Immature natural killer cell (primary cell): Measurements from ENCODE around the gene ATP1A2. TPM values are rescaled to one million over a fixed set of nuclear protein-coding genes. Genes with fewer than 3 reads are reported as not detected.
"Not testable (repeated sequence)": the region's sequence is repeated elsewhere in the genome, so short reads cannot be mapped to it uniquely, and the experiment has no call there.

Experiments used
- DNase-seq, 3 donors: peaks; one replicate each; pipeline ENCODE4 v3.0.0; 2022; ENCODE audit warnings: mixed read lengths in 1 of 3
- H3K27ac Mint-ChIP-seq, 6 donors: one replicate each; pipeline ENCODE4 v1.8.0; 2020; ENCODE audit warnings: mixed read lengths in 6 of 6, mild to moderate bottlenecking in 5 of 6, inconsistent platforms in 4 of 6, moderate library complexity in 3 of 6
- H3K27me3 Mint-ChIP-seq, 3 donors: one replicate each; pipeline ENCODE4 v1.8.0; 2020 to 2021; ENCODE audit warnings: low read depth in 3 of 3, mild to moderate bottlenecking in 3 of 3, mixed read lengths in 3 of 3, moderate library complexity in 3 of 3, inconsistent platforms in 1 of 3
- H3K36me3 Mint-ChIP-seq, 3 donors: one replicate each; pipeline ENCODE4 v1.8.0; 2020; ENCODE audit warnings: mixed read lengths in 3 of 3, inconsistent platforms in 2 of 3, mild to moderate bottlenecking in 2 of 3
- H3K4me1 Mint-ChIP-seq, 2 donors: one replicate each; pipeline ENCODE4 v1.8.0; 2020; ENCODE audit warnings: inconsistent platforms in 2 of 2, mild to moderate bottlenecking in 2 of 2, mixed read lengths in 2 of 2, moderate library complexity in 1 of 2
- H3K4me3 Mint-ChIP-seq, 5 donors: one replicate each; pipeline ENCODE4 v1.8.0; 2020; ENCODE audit warnings: mild to moderate bottlenecking in 5 of 5, mixed read lengths in 5 of 5, inconsistent platforms in 3 of 5, moderate library complexity in 3 of 5
- H3K9me3 Mint-ChIP-seq, 6 donors: one replicate each; pipeline ENCODE4 v1.8.0; 2020; ENCODE audit warnings: mild to moderate bottlenecking in 6 of 6, mixed read lengths in 6 of 6, inconsistent platforms in 4 of 6, moderate library complexity in 3 of 6
- polyA plus RNA-seq, 3 donors: library from polyadenylated mRNA; unstranded; fragments of 300-500 nt; fragmentation: Illumina TruSeq; gene quantifications; one replicate each; pipeline ENCODE4 v1.2.3, GENCODE V29; 2021

The ATP1A2 gene
- polyA plus RNA-seq, 3 donors from 2014 or later, result not detected

DNA sequence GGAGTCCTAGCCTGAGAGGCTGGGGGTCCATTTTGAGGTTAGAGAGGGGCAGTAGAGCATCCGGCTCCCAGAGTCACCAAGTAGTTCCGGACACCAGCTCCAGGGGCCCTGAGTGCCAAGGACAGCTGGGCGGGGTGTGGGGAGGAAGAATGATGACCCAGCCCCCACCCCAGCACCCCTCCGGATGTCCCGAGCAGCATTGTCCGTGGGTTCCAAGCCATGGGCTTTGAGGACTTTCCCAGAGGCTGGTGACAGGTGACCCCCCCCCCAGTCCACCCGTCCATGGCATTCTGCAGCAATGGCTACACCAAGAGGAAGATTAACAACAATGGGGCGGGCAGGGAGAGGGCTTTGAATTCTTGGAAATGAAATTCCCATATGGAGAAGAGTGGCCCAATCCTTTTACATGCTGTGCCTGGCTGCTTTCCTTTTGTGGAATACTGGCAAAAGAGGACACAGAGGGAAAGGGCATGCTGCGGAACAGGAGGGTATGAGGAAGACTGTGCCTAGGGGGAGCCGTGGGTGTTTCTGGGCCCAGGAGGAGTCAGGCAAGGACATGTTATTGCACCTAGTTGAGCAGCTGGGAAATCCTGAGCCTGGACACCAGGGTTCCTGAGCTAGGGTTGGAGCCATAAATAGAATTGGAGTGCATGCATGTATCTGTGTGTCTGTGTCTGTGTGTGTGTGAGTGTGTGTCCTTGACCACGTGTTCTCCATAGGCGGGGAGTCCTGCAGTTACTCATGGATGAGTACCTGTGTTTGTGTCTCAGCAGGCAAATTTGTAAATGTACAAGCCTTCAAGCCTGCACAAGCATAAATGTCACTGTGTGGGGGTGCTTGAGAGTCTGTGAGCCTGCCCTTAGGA is 956 bp downstream of the ATP1A2 start:
- H3K27me3 Mint-ChIP-seq, result peaks cover 1 to 3% (median 2%) of the 10 kb centered on the region in 3 donors
- H3K4me3 Mint-ChIP-seq, result no peak overlapping the region
- no peaks in the 10 kb centered on the region for H3K4me1 Mint-ChIP-seq
- H3K36me3 Mint-ChIP-seq, result no peaks in the 10 kb centered on the region
- DNase-seq, result no peak
- no peak overlapping the region for H3K27ac Mint-ChIP-seq
- H3K9me3 Mint-ChIP-seq, result no peaks in the 10 kb centered on the region

DNA sequence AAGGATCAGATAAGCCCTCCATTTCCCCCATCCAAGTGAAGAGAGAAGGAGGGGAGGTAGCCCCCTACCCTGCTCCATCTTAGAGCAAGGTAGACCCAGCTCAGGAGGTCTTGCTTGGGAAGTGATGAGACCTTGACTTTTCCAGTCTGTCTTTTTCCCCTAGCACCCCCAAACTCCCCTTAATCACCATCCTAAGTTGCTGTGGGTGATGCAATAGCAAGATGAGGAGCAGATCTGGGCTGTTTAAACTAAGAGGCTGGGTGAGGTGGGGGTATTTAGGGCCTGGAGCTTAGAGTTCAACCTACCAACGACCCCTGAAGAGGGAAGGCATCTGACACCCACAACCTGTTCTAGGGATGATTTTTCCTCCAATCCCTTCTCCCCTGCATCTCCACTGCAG is 1.7 kb downstream of the ATP1A2 start:
- Mint-ChIP-seq H3K36me3 (no peaks in the 10 kb centered on the region), H3K4me1 (no peaks in the 10 kb centered on the region), H3K9me3 (no peaks in the 10 kb centered on the region), H3K27me3 (peaks cover 1 to 4% (median 2%) of the 10 kb centered on the region in 3 donors), H3K4me3 (no peak overlapping the region), H3K27ac (no peak overlapping the region)
- no peak for DNase-seq

DNA sequence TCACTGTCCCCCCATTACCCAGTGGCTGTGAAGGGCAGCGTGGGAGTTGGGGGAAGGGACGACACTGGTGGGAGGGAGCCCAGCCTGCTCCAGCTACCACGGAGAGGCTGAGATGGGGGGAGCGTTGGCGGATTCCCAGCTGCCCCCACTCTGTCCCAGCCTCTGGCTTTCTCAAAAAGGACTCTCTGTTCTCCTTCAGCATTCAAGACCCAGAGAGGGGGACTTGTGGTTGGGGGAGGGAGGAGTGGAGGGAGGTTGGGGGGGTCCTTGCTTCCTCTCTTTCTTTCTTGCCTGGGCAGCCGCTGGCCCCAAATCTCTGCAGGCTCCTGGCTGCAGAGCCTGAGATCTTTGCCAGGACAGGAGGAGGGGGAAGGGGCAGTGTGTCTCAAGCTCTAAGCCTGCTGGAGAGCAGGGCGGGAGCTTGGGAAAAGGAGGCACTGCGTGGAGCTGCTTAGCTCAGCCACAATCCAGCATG is 2.2 kb downstream of the ATP1A2 start:
- Mint-ChIP-seq H3K27ac (no peak overlapping the region), H3K27me3 (peaks cover 1 to 5% (median 2%) of the 10 kb centered on the region in 3 donors), H3K4me3 (no peak overlapping the region), H3K9me3 (no peaks in the 10 kb centered on the region), H3K4me1 (no peaks in the 10 kb centered on the region), H3K36me3 (no peaks in the 10 kb centered on the region)
- no peak for DNase-seq

DNA sequence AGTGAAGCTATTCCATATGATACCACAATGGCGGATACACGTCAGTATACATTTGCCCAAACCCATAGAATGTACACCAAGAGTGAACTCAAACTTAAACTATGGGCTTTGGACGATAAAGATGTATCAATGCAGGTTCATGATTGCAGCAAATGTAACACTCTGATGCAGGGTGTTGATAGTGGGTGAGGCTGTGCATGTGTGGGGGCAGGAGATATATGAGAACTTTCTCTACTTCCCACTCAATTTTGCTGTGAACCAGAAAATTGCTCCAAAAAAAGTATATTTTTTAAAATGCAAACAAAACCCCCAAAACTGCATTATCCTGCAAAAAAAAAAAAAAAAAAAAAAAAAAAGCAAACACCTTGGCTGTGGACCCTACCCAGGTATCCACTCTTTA is 3.4 kb downstream of the ATP1A2 start:
- no peaks in the 10 kb centered on the region for H3K9me3 Mint-ChIP-seq
- H3K4me3 Mint-ChIP-seq, result no peak overlapping the region
- no peak overlapping the region for H3K27ac Mint-ChIP-seq
- peaks cover 1 to 8% (median 2%) of the 10 kb centered on the region in 3 donors for H3K27me3 Mint-ChIP-seq
- DNase-seq, result no peak
- H3K4me1 Mint-ChIP-seq, result no peaks in the 10 kb centered on the region
- no peaks in the 10 kb centered on the region for H3K36me3 Mint-ChIP-seq

DNA sequence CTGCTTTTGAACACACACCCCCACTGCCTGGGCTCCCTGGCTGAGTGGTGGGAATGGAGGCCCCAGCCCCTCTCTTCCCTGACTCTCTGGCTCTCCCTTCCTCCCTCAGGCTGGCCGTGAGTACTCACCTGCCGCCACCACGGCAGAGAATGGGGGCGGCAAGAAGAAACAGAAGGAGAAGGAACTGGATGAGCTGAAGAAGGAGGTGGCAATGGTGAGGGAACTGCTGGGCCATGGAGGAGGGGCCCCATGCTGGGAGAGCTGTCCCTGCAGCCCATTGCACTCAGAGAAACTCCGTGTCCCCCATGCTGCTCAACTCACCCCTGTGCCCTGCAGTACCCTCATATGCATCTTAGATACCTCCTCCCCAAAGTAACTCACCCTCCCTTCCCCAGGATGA is 5.2 kb downstream of the ATP1A2 start:
- Mint-ChIP-seq H3K9me3 (no peaks in the 10 kb centered on the region), H3K4me1 (no peaks in the 10 kb centered on the region), H3K36me3 (no peaks in the 10 kb centered on the region), H3K27ac (no peak overlapping the region), H3K4me3 (no peak overlapping the region), H3K27me3 (peaks cover 2 to 8% (median 4%) of the 10 kb centered on the region in 3 donors)
- DNase-seq, result no peak

DNA sequence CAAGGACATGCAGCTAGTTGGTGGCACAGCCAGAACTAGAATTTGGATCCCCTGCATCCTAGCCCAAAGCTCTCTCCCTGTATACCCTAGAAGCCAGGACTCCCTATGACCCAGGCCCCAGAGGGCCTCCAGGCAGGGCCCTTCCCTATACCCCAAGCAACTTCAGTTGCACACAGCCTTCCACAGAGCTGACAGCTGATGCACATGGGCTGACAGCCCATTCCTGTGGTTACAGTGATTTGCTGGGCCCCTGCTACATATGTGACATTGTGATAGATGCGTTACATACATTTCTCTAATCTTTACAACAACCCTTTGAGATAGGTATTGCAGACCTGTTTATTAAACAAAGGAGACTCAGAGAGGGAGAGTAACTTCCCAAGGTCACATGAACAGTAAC is 5.8 kb downstream of the ATP1A2 start:
- Mint-ChIP-seq H3K4me3 (no peak overlapping the region), H3K36me3 (no peaks in the 10 kb centered on the region), H3K27ac (no peak overlapping the region), H3K9me3 (no peaks in the 10 kb centered on the region), H3K4me1 (no peaks in the 10 kb centered on the region), H3K27me3 (peaks cover 2 to 8% (median 4%) of the 10 kb centered on the region in 3 donors)
- DNase-seq, result no peak

DNA sequence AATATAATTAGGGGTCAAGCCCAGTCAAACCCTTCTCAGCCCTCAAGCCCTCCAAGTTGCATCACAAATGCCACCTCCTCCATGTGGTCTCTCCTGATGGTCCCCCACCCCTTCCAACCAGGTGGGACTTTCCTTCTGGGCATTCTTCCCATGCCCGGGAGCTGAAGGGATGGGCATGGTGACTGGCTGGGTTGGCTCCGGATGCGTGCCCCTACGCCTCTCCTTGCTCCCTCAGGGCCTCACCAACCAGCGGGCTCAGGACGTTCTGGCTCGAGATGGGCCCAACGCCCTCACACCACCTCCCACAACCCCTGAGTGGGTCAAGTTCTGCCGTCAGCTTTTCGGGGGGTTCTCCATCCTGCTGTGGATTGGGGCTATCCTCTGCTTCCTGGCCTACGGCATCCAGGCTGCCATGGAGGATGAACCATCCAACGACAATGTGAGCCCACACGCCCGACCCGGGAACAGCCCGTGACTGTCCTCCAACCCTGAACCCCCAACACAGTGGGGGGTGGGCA is 7.5 kb downstream of the ATP1A2 start:
- no peaks in the 10 kb centered on the region for H3K4me1 Mint-ChIP-seq
- no peak overlapping the region for H3K27ac Mint-ChIP-seq
- DNase-seq, result no peak
- no peaks in the 10 kb centered on the region for H3K9me3 Mint-ChIP-seq
- H3K4me3 Mint-ChIP-seq, result no peak overlapping the region
- H3K27me3 Mint-ChIP-seq, result peaks cover 0 to 8% (median 4%) of the 10 kb centered on the region in 3 donors
- H3K36me3 Mint-ChIP-seq, result no peaks in the 10 kb centered on the region

DNA sequence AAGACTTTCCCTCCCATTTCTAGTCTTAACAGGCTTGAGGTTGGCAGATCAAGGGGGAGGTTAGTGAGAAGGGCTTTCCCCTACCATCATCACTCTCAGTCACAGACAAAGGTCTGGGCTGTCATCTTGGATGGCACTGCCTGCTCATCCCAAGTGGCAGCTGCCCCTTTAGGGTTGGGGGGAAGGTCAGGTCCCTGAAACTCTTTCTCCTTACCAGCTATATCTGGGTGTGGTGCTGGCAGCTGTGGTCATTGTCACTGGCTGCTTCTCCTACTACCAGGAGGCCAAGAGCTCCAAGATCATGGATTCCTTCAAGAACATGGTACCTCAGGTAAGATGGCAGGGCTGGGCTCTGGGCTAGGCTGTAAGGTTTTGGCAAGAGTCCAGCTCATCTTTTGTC is 8.2 kb downstream of the ATP1A2 start:
- no peak overlapping the region for H3K4me3 Mint-ChIP-seq
- no peak overlapping the region for H3K27ac Mint-ChIP-seq
- H3K9me3 Mint-ChIP-seq, result no peaks in the 10 kb centered on the region
- H3K36me3 Mint-ChIP-seq, result no peaks in the 10 kb centered on the region
- peaks cover 0 to 8% (median 4%) of the 10 kb centered on the region in 3 donors for H3K27me3 Mint-ChIP-seq
- no peak for DNase-seq
- no peaks in the 10 kb centered on the region for H3K4me1 Mint-ChIP-seq

DNA sequence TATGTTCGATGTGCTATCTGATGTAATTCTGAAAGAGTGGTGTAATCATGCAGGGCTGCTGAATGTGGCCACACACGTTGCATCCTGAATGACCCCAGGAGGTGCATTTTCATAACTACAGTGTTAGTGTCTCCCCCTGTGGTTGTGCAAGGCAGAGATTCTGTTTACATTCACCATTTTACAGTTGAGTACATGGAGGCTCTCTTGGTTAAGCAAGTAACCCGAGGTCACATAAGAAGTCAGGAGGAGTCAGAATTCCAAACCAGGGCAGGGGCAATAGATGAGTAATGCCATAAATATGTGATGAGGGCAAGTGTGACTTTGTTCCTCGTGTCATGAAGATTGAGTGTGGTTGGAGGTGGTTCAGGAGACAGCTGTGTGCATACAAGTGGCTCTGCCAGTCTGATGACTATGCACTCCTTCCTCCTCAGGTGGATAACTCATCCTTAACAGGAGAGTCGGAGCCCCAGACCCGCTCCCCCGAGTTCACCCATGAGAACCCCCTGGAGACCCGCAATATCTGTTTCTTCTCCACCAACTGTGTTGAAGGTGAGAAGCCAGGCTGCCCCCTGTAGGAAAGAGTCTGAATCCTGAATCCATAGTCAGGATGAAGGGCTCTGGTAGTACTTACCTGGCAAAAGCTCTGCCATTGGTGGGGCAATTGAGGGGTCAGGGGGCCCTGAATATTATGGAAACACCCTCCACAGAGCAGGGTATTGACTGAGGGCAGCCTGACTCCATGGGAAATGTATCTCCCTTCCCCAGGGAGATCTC is 9.3 kb downstream of the ATP1A2 start:
- H3K4me3 Mint-ChIP-seq, result no peak overlapping the region
- peaks cover 0 to 8% (median 4%) of the 10 kb centered on the region in 3 donors for H3K27me3 Mint-ChIP-seq
- no peak for DNase-seq
- H3K27ac Mint-ChIP-seq, result no peak overlapping the region
- no peaks in the 10 kb centered on the region for H3K36me3 Mint-ChIP-seq
- no peaks in the 10 kb centered on the region for H3K4me1 Mint-ChIP-seq
- H3K9me3 Mint-ChIP-seq, result no peaks in the 10 kb centered on the region

DNA sequence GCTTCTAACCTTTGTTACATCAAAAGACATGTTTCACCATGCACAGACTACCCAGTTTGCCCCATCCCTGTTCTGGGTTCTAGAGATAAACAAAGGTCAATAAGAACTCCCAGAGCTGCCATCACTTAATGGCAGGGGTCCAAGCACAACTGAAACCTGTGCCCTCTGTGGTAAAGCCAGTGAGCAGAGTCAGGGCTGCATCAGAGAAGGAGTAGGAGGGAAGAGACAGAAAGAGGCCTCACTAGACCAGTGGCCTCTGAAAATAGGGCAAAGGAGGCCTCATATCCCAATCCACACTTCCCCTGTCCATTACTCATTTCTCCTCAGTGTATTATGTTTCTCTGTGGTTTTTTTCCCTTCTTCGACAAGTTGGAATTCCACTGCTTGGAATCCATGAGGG is 10.2 kb downstream of the ATP1A2 start:
- Mint-ChIP-seq H3K4me3 (no peak overlapping the region), H3K4me1 (no peaks in the 10 kb centered on the region), H3K27me3 (peaks cover 1 to 8% (median 4%) of the 10 kb centered on the region in 3 donors), H3K36me3 (no peaks in the 10 kb centered on the region), H3K9me3 (no peaks in the 10 kb centered on the region), H3K27ac (no peak overlapping the region)
- DNase-seq, result no peak

DNA sequence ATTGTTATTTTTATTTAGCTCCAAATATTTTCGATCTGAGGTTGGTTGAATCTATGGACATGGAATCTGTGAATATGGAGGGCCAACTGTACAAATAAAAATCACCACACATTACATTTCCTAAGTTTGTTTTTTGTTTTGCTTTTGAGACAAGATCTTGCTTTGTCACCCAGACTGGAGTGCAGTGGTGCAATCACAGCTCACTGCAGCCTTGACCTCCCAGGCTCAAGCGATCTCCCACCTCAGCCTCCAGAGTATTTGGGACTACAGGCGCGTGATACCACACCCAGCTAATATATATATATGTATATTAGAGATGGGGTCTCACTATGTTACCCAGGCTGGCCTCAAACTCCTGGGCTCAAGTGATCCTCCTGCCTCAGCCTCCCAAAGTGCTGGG is 10.8 kb downstream of the ATP1A2 start:
- not testable (repeated sequence) for H3K27me3 Mint-ChIP-seq, H3K9me3 Mint-ChIP-seq, H3K27ac Mint-ChIP-seq, H3K4me3 Mint-ChIP-seq, H3K36me3 Mint-ChIP-seq, H3K4me1 Mint-ChIP-seq, DNase-seq

DNA sequence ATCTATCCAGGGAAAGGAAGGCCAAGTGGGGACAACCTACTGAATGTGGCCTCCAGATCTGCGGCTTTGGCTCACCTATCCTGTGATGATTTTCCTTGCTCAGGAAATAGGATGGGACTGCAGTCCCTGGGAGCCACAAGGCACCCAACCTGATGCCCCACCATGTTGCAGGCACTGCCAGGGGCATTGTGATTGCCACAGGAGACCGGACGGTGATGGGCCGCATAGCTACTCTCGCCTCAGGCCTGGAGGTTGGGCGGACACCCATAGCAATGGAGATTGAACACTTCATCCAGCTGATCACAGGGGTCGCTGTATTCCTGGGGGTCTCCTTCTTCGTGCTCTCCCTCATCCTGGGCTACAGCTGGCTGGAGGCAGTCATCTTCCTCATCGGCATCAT is 11.8 kb downstream of the ATP1A2 start:
- H3K9me3 Mint-ChIP-seq, result no peaks in the 10 kb centered on the region
- no peak for DNase-seq
- no peak overlapping the region for H3K27ac Mint-ChIP-seq
- H3K4me3 Mint-ChIP-seq, result no peak overlapping the region
- H3K36me3 Mint-ChIP-seq, result no peaks in the 10 kb centered on the region
- H3K27me3 Mint-ChIP-seq, result peaks cover 2 to 6% (median 4%) of the 10 kb centered on the region in 3 donors
- no peaks in the 10 kb centered on the region for H3K4me1 Mint-ChIP-seq

DNA sequence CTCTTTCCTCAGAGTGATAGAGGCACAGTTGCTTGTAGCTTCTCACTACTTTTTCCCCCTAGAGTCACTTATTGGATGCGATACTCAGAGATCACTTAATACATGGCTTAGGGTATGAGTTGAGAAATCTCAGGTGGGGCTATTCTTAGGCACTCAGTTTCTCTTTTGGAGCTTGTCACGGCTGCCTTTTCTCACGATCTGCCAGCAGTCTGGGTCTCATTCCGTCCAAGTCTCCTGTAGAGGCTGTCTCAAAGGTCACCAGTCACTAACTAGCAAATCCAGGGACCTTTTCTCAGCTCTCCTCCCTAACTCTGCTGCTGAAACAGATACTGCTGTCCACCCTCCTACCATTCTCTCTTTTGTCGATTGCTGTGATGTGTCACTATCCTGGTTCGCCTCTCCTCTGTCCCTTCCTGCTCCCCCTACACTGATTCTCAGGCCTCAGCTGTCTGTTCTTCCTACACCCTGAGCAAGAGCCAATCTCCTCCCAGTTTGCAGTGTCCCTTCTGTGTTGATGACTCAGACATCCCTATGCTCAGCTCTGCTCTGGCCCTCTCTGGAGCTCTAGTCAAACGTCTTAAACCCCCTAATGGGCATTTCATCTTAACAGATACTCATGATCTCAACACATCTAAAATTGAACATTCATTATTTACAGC is 12.4 kb downstream of the ATP1A2 start:
- Mint-ChIP-seq H3K27ac (no peak overlapping the region), H3K4me1 (no peaks in the 10 kb centered on the region), H3K27me3 (peaks cover 2 to 7% (median 4%) of the 10 kb centered on the region in 3 donors), H3K4me3 (no peak overlapping the region), H3K9me3 (no peaks in the 10 kb centered on the region), H3K36me3 (no peaks in the 10 kb centered on the region)
- no peak for DNase-seq

DNA sequence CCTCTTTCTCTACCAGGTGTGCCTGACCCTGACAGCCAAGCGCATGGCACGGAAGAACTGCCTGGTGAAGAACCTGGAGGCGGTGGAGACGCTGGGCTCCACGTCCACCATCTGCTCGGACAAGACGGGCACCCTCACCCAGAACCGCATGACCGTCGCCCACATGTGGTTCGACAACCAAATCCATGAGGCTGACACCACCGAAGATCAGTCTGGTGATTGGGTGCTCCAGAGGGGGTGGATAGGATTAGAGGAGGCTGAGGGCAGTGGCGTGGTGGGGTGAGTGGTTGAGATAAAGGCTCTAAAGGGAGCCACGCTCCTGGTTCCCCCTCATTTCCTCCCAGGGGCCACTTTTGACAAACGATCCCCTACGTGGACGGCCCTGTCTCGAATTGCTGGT is 13.1 kb downstream of the ATP1A2 start:
- DNase-seq, result no peak
- H3K9me3 Mint-ChIP-seq, result no peaks in the 10 kb centered on the region
- H3K27me3 Mint-ChIP-seq, result peaks cover 2 to 8% (median 4%) of the 10 kb centered on the region in 3 donors
- H3K27ac Mint-ChIP-seq, result no peak overlapping the region
- H3K4me3 Mint-ChIP-seq, result no peak overlapping the region
- no peaks in the 10 kb centered on the region for H3K36me3 Mint-ChIP-seq
- no peaks in the 10 kb centered on the region for H3K4me1 Mint-ChIP-seq
